Activated effector memory CD4-positive, alpha-beta T cell treated with Interleukin-2 at 50 U/mL for 16 hours (primary cell): ENCODE results near the gene CHRNA9.

Experiments
- DNase-seq: peaks from one replicate; pipeline ENCODE4 v3.0.0-alpha.2; 2020

CHRNA9 gene

GRCh38 chr4:40309250-40309774 lies 25.8 kb upstream of the CHRNA9 start:
- peak; percentile 82 for DNase-seq

GRCh38 chr4:40310225-40310624 lies 24.9 kb upstream of the CHRNA9 start:
- DNase-seq, result no peak

- DNase-seq, result no peak
These were observed 23.3 kb upstream of the CHRNA9 start for GRCh38 chr4:40311811-40312346.

GRCh38 chr4:40314951-40315350 lies 20.2 kb upstream of the CHRNA9 start:
- no peak for DNase-seq

- no peak for DNase-seq
These were observed 18.8 kb upstream of the CHRNA9 start for GRCh38 chr4:40316333-40316781.

- peak; percentile 39 for DNase-seq
These were observed 18.1 kb upstream of the CHRNA9 start for GRCh38 chr4:40316782-40317635.

- no peak for DNase-seq
These were observed 17.0 kb upstream of the CHRNA9 start for GRCh38 chr4:40317916-40318658.

GRCh38 chr4:40321574-40322275 lies 13.4 kb upstream of the CHRNA9 start:
- no peak for DNase-seq

- no peak for DNase-seq
These were observed 12.3 kb upstream of the CHRNA9 start for GRCh38 chr4:40322811-40323210.

GRCh38 chr4:40323866-40324265 lies 11.3 kb upstream of the CHRNA9 start:
- DNase-seq, result no peak

GRCh38 chr4:40325406-40326019 lies 9.6 kb upstream of the CHRNA9 start:
- peak; percentile 28 for DNase-seq

- DNase-seq, result no peak
These were observed 7.8 kb upstream of the CHRNA9 start for GRCh38 chr4:40327340-40327739.

GRCh38 chr4:40328383-40328782 lies 6.8 kb upstream of the CHRNA9 start:
- DNase-seq, result no peak

GRCh38 chr4:40329805-40330204 lies 5.3 kb upstream of the CHRNA9 start:
- DNase-seq, result no peak

- DNase-seq, result no peak
These were observed 4.6 kb upstream of the CHRNA9 start for GRCh38 chr4:40330536-40330935.

GRCh38 chr4:40331101-40331745 lies 3.9 kb upstream of the CHRNA9 start:
- DNase-seq, result no peak

- no peak for DNase-seq
These were observed 3.2 kb upstream of the CHRNA9 start for GRCh38 chr4:40331961-40332360.

GRCh38 chr4:40333921-40334352 lies 1.2 kb upstream of the CHRNA9 start:
- no peak for DNase-seq

GRCh38 chr4:40335525-40335894 lies 377 bp downstream of the CHRNA9 start:
- DNase-seq, result no peak

- DNase-seq, result no peak
These were observed 1.9 kb downstream of the CHRNA9 start for GRCh38 chr4:40337051-40337450.

- DNase-seq, result no peak
These were observed 2.4 kb downstream of the CHRNA9 start for GRCh38 chr4:40337523-40337922.

- no peak for DNase-seq
These were observed 4.9 kb downstream of the CHRNA9 start for GRCh38 chr4:40340030-40340429.
